NB4 (cell line): ENCODE data around the gene USP24.

Experiments used
- MYC ChIP-seq: IDR thresholded peaks from 2 replicates; pipeline ENCODE4 v1.6.1; 2011; ENCODE audit warnings: low read depth, low read length
- POLR2A ChIP-seq: IDR thresholded peaks from 2 replicates; pipeline ENCODE4 v1.6.1; 2011; ENCODE audit warnings: mild to moderate bottlenecking; ENCODE audit not compliant: insufficient read length; ENCODE audit errors: extremely low read depth
- TF ChIP-seq, protein P1 (sequence below): IDR thresholded peaks from one replicate; pipeline ENCODE4 v1.5.1; 2012; ENCODE audit warnings: low read depth, low read length
- TF ChIP-seq, protein P2 (sequence below): IDR thresholded peaks from 2 replicates; pipeline ENCODE4 v1.6.1; 2011; ENCODE audit warnings: low read depth, low read length

DNA sequence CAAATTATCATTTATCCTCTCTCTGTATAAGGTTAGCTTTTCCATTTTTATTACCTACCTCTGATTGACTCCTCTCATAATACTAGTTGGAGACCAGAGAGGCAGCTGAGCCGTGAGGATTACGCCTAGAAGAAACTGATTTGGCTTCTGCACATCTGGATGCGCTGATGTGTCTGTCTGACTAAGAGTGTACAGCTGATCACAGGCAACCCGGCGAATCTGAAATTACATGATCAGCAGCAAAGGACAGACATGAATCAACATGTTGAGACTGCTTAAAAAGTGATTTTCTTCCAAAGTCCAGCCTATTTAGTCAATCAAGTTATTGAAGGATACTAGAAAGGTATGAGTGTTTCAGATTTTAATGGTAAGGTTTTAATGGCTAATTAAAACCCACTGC, 94.6 kb downstream of the USP24 start:
- TF ChIP-seq POLR2A (no peak), MYC (no peak)
- TF ChIP-seq, protein P1, sequence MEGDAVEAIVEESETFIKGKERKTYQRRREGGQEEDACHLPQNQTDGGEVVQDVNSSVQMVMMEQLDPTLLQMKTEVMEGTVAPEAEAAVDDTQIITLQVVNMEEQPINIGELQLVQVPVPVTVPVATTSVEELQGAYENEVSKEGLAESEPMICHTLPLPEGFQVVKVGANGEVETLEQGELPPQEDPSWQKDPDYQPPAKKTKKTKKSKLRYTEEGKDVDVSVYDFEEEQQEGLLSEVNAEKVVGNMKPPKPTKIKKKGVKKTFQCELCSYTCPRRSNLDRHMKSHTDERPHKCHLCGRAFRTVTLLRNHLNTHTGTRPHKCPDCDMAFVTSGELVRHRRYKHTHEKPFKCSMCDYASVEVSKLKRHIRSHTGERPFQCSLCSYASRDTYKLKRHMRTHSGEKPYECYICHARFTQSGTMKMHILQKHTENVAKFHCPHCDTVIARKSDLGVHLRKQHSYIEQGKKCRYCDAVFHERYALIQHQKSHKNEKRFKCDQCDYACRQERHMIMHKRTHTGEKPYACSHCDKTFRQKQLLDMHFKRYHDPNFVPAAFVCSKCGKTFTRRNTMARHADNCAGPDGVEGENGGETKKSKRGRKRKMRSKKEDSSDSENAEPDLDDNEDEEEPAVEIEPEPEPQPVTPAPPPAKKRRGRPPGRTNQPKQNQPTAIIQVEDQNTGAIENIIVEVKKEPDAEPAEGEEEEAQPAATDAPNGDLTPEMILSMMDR, result no peak
- TF ChIP-seq, protein P2, sequence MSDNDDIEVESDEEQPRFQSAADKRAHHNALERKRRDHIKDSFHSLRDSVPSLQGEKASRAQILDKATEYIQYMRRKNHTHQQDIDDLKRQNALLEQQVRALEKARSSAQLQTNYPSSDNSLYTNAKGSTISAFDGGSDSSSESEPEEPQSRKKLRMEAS, result no peak
